ENCODE measurements around the gene CYTH1.

The CYTH1 gene

DNA sequence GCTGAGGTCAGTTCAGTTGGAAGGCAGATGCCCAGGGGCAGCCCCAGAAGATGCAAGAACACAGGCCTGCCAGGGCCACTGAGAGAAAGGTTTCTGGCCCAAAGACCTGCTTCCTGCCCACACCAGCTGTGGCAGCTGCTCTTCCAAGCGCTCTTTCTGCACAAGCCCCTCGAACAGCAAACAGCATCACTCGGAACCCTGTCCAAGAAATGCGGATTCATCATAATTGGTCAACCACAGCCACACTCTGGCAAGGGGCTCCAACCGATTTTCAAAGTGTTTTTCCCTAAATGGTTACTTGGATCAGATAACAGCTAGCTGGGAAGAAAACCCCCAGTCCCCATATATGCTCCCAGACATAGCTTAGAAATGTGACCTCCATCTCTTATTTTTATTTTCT lies 133.8 kb downstream of the CYTH1 start:
- Mint-ChIP-seq H3K36me3 (peaks cover 2% of the 10 kb centered on the region), H3K9me3 (no peaks in the 10 kb centered on the region), H3K27ac (no peak overlapping the region), H3K27me3 (no peaks in the 10 kb centered on the region), H3K4me1 (peaks cover 10% of the 10 kb centered on the region), H3K4me3 (no peak overlapping the region)

DNA sequence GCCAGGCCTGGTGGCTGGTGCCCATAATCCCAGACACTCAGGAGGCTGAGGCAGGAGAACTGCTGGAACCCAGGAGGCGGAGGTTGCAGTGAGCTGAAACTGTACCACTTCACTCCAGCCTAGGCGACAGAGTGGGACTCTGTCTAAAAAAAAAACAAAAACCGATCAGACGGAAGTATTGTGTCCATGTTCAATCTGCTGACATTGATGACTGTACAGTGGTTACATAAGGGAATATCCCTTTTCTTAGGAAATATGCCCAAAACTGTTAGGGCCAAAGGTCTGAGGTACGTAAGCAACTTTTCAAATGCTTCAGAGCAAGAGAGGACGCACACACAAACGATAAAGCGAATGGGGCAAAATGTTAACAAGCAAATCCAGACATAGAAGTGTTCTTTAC lies 135.0 kb downstream of the CYTH1 start:
- Mint-ChIP-seq H3K9me3 (no peaks in the 10 kb centered on the region), H3K36me3 (peaks cover 2% of the 10 kb centered on the region), H3K4me1 (peaks cover 10% of the 10 kb centered on the region), H3K4me3 (no peak overlapping the region), H3K27ac (no peak overlapping the region), H3K27me3 (no peaks in the 10 kb centered on the region)

DNA sequence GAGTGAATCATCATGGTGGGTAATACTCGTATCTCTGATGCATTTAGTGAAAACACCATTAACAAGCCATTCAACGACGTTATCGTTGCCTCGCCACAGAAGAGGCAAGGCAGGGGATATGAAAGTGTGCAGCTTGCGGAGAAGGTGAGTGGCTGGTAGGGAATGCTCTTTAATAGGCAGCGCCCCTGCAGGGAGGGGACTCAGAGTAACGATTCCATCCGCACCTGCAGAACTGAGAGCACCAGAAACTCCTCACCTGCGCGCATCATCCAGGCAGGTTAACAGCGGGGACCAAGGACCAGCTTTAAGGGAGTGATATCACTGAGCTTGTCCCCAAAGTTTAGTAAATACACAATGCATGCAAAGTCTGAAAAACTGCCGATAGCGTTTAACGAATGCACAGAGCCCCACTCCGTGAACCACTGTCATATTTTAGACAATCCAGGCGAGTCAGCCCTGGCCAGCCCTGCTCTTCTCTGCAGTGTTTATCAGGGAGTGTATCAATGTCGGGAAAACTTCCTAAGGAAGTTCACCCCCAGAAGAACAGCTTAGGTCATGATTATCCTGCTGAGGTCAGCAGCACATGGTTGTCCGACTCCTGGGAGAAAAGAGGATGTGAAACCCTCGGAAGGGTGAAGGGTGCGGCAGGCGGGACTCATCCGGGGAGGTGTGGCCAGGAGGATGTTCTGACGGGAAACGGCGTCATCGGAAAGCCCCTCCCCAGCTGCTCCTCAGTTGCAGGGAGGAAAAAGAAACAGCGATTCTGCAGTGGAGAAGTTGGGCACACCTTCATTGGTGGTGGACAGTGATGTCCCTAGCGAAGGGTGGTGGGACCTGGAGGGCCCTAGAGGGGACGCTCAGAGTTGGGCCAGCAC lies 136.4 kb downstream of the CYTH1 start:
- H3K36me3 Mint-ChIP-seq = peaks cover 2% of the 10 kb centered on the region
- H3K9me3 Mint-ChIP-seq = no peaks in the 10 kb centered on the region
- H3K4me1 Mint-ChIP-seq = peaks cover 10% of the 10 kb centered on the region

DNA sequence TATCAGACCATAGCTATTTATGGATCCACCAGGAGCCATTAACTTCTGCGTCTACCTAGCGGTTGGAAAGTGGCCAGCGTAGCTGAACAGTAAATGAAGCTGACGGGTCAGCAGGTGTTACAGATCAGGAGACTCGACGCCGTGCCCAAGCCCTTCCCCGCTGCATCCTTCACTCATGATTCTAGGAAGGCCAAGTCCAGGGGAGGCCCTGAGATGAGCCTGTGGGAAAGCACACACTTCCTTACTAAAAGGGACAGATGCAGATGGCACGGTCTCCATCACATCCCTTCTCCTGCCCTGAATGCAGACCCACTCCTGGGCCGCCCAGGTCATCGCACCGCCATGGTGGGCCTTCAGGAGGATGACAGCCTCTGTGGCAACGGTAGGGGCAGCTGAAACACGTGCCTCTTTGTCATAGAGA lies 137.1 kb downstream of the CYTH1 start:
- peaks cover 10% of the 10 kb centered on the region for H3K4me1 Mint-ChIP-seq

More for the DNA sequence above, 136.4 kb downstream of the CYTH1 start:
- peak overlapping the region; percentile 79 for H3K4me3 Mint-ChIP-seq
- no peaks in the 10 kb centered on the region for H3K27me3 Mint-ChIP-seq
- H3K27ac Mint-ChIP-seq = peak overlapping the region; percentile 85

DNA sequence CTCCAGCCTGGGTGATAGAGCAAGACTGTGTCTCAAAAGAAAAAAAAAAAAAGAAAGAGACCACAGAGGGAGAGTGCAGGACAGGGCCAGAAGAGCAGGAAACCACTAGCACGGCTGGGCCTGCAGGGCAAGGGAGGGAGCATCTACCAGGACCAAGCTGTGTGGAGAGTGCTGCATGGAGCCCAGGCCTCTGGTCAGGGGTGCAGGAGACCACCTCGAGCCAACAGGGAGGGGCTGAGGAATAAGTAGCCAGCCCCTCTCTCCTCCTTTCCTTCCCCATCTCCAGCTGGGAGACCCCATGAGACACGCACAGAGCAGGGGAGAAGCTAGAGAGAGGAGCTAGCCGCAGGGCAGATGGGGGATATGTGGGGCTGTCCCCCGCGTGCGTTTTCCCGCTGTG lies 137.8 kb downstream of the CYTH1 start:
- peaks cover 10% of the 10 kb centered on the region for H3K4me1 Mint-ChIP-seq
- no peaks in the 10 kb centered on the region for H3K27me3 Mint-ChIP-seq
- no peak overlapping the region for H3K4me3 Mint-ChIP-seq
- H3K36me3 Mint-ChIP-seq = peaks cover under 1% of the 10 kb centered on the region
- H3K9me3 Mint-ChIP-seq = no peaks in the 10 kb centered on the region
- H3K27ac Mint-ChIP-seq = no peak overlapping the region

More for the DNA sequence above, 137.1 kb downstream of the CYTH1 start:
- Mint-ChIP-seq H3K36me3 (peaks cover 2% of the 10 kb centered on the region), H3K27ac (no peak overlapping the region), H3K4me3 (no peak overlapping the region), H3K27me3 (no peaks in the 10 kb centered on the region), H3K9me3 (no peaks in the 10 kb centered on the region)

DNA sequence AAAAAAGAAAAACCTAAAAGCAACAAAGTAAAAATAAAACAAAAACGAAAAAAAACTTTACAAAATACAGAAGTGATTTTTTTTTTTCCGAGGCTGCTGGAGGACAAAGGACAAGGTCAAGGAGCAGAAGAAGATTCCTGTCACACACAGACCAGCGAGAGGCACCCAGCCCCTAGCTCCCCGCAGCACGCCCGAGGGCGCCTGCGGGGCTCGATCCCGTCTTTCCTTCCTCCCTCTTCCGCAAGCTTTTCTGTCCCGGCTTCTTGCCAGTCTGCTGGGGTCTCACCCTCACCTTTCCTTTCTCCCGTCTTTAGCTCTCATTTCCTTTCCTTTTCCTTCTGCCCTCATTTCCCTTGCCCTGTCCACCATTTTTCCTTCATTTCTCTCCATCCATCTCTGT lies 138.7 kb downstream of the CYTH1 start:
- no peak overlapping the region for H3K27ac Mint-ChIP-seq
- no peak overlapping the region for H3K4me3 Mint-ChIP-seq
- H3K36me3 Mint-ChIP-seq = no peaks in the 10 kb centered on the region
- H3K9me3 Mint-ChIP-seq = no peaks in the 10 kb centered on the region
- H3K27me3 Mint-ChIP-seq = no peaks in the 10 kb centered on the region
- peaks cover 10% of the 10 kb centered on the region for H3K4me1 Mint-ChIP-seq

DNA sequence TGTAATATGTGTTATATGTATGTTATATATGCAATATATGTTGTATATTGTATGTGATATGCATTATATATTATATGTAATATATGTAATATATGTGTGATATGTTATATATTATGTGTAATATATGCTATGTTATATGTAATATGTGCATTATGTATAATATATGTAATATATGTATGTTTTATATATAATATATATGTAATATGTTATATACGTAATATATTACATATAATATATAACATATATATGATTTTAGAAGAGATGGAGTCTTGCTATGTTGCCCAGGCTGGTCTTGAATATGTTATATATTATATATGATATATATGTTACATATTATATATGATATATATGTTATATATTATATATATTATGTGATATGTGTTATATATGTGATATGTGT lies 139.4 kb downstream of the CYTH1 start:
- no peak overlapping the region for H3K27ac Mint-ChIP-seq
- H3K27me3 Mint-ChIP-seq = no peaks in the 10 kb centered on the region
- no peaks in the 10 kb centered on the region for H3K36me3 Mint-ChIP-seq
- no peaks in the 10 kb centered on the region for H3K9me3 Mint-ChIP-seq
- H3K4me1 Mint-ChIP-seq = peaks cover 10% of the 10 kb centered on the region
- no peak overlapping the region for H3K4me3 Mint-ChIP-seq

DNA sequence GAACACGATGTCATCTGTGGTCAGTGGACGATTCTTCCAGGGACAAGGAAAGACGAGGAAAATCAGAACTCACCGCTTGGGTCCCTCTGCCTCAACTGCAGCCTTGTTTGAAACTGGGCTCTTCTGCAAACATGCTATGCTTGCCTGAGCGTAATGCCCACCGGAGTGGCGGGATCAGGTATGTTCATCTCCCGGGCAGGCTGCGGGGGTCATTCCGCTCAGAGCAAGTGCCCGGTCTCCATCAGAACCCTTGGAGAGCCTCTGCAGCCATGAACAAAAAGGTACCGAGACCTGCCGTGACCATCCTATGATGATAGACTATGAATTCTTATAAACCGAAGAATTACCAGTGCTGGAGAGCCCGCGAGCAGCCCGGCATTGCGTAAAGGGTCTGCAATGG lies 140.4 kb downstream of the CYTH1 start:
- Mint-ChIP-seq H3K4me1 (peaks cover 10% of the 10 kb centered on the region), H3K36me3 (no peaks in the 10 kb centered on the region), H3K27me3 (no peaks in the 10 kb centered on the region), H3K4me3 (no peak overlapping the region), H3K9me3 (no peaks in the 10 kb centered on the region), H3K27ac (peak overlapping the region; percentile 23)

DNA sequence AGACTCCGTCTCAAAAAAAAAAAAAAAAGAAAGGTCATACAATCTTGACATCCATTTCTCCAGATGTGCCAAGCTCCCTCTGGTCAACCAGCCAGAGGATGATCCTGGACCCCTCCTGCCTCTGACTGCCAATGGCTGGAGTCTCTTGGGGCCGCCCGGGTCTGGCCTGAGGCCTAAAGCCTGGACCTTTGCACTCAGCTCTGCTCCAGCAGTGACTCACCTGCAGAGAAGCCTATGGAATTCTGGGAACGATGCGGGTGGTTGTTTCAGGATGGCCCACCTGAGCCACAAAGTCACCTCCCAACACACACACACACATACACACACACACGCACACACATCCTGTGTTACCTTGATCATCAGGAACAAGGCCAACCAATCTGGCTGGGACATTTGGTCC lies 140.8 kb downstream of the CYTH1 start:
- Mint-ChIP-seq H3K27me3 (no peaks in the 10 kb centered on the region), H3K4me3 (no peak overlapping the region), H3K27ac (peak overlapping the region; percentile 23), H3K9me3 (no peaks in the 10 kb centered on the region), H3K36me3 (no peaks in the 10 kb centered on the region), H3K4me1 (peaks cover 10% of the 10 kb centered on the region)

DNA sequence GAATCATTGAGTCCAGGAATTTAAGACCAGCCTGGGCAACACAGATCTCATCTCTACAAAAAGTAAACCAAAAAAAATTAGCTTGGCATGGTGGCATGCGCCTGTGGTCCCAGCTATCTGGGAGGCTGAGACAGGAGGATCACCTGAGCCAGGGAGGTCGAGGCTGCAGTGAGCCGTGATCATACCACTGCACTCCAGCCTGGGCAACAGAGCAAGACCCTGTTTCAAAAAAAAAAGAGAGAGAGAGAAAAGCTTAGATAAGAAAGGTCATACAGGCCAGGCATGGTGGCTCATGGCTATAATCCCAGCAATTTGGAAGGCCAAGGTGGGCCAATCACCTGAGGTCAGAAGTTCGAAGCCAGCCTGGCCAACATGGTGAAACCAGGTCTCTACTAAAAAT lies 141.4 kb downstream of the CYTH1 start:
- no peak overlapping the region for H3K4me3 Mint-ChIP-seq
- no peak overlapping the region for H3K27ac Mint-ChIP-seq
- H3K27me3 Mint-ChIP-seq = no peaks in the 10 kb centered on the region
- H3K9me3 Mint-ChIP-seq = no peaks in the 10 kb centered on the region
- no peaks in the 10 kb centered on the region for H3K36me3 Mint-ChIP-seq
- peaks cover 5% of the 10 kb centered on the region for H3K4me1 Mint-ChIP-seq

DNA sequence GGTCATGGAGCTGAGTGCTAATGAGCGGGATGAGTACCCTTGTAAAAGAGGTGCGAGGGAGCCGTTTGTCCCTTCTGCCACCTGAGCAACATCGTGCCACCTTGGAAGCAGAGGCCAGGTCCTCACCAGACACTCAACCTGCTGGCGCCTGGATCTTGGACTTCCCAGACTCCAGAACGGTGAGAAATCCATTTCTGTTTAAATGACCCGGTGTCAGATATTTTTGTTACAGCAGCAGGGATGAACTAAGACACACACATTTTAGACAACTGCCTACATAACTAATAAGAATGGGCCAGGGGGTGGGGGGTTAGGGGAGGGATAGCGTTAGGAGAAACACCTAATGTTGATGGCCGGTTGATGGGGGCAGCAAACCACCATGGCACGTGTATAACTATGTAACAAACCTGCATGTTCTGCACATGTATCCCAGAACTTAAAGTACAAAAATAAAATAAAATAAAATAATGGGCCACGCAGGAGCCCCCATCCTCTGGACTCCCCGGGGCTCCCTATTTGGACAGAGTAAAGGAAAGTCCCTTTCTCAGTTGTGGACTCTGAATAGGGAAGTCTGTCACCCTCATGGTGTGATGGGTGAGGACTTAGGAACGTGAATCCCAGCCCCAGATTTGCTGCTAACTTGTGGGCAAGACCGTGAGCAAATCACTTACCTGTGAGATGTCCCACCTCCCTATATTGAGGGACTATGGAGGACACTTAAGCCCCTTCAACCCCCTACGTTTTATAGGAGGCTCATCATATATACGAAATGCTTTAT lies 144.2 kb downstream of the CYTH1 start:
- no peak overlapping the region for H3K4me3 Mint-ChIP-seq
- no peaks in the 10 kb centered on the region for H3K9me3 Mint-ChIP-seq
- no peaks in the 10 kb centered on the region for H3K27me3 Mint-ChIP-seq
- H3K27ac Mint-ChIP-seq = no peak overlapping the region
- no peaks in the 10 kb centered on the region for H3K4me1 Mint-ChIP-seq
- no peaks in the 10 kb centered on the region for H3K36me3 Mint-ChIP-seq

DNA sequence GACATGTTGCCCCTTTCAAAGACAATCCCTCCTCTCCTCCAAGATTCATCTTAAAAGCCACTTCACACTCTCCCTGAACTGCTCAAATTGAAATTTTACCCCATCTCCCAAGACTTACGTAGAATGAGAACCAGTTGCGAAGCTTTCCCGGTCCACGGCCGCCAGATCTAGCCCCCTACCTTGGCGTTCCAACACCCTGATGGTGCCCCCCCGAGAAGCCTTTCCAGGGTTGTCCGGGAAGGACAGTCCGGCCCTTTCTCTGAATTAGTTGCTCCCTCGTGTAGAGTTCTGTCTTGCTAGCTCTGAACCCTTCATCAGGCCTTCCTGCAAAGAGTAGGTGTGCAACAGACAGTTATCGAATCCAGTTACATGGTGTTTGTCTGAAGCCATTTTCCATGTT lies 144.9 kb downstream of the CYTH1 start:
- Mint-ChIP-seq H3K27me3 (no peaks in the 10 kb centered on the region), H3K36me3 (no peaks in the 10 kb centered on the region), H3K9me3 (no peaks in the 10 kb centered on the region), H3K4me1 (no peaks in the 10 kb centered on the region), H3K4me3 (no peak overlapping the region), H3K27ac (no peak overlapping the region)

DNA sequence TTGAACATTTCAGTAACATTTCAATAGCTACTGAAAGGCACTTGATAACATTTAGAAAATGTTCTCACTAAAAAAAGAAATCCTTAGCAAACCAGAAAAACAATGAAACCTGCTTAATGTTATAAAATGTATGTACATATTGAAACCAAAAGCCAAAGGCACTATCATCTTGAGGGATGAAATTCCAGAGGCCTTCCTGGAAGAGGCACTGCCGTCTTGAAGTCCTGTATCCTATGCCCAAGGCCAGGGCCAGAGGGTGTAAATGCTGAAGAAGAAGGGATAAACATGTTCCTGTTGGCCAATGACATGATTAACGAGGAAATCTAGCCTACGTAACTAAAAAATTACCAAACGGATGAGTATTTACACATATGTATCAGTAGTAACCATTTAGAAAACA lies 147.9 kb downstream of the CYTH1 start:
- H3K27ac Mint-ChIP-seq = no peak overlapping the region
- peaks cover 13% of the 10 kb centered on the region for H3K4me1 Mint-ChIP-seq
- no peak overlapping the region for H3K4me3 Mint-ChIP-seq
- H3K27me3 Mint-ChIP-seq = no peaks in the 10 kb centered on the region
- H3K9me3 Mint-ChIP-seq = no peaks in the 10 kb centered on the region
- no peaks in the 10 kb centered on the region for H3K36me3 Mint-ChIP-seq

DNA sequence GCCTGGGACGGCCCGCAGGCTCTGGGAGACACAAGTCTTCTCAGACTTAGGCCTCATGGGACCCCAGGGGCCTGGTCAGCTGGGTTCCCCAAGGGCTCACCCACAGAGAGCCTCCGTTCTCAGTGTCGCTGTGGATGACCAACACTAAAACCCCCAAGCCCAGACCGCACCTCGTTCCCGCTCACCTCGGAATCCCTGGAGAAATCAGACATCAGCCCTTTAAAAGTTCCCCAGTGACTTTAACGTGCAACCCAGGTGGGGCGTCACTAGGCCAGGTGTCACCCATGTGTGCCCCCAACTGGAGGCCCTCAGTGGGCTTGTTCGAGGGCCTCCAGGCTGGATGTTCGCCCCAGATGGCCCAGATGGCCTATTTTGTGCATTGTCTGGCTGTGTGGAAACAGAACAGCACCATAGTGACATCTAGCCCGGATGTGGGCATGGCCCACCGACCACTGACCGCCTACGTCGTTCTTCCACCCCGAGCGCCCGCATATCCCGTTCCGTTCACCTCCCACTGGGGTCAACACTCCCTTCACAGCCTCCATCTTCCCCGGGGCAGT lies 152.6 kb downstream of the CYTH1 start:
- no peaks in the 10 kb centered on the region for H3K9me3 Mint-ChIP-seq
- no peak overlapping the region for H3K27ac Mint-ChIP-seq
- no peaks in the 10 kb centered on the region for H3K36me3 Mint-ChIP-seq
- H3K4me3 Mint-ChIP-seq = no peak overlapping the region
- no peaks in the 10 kb centered on the region for H3K27me3 Mint-ChIP-seq
- peaks cover 13% of the 10 kb centered on the region for H3K4me1 Mint-ChIP-seq

DNA sequence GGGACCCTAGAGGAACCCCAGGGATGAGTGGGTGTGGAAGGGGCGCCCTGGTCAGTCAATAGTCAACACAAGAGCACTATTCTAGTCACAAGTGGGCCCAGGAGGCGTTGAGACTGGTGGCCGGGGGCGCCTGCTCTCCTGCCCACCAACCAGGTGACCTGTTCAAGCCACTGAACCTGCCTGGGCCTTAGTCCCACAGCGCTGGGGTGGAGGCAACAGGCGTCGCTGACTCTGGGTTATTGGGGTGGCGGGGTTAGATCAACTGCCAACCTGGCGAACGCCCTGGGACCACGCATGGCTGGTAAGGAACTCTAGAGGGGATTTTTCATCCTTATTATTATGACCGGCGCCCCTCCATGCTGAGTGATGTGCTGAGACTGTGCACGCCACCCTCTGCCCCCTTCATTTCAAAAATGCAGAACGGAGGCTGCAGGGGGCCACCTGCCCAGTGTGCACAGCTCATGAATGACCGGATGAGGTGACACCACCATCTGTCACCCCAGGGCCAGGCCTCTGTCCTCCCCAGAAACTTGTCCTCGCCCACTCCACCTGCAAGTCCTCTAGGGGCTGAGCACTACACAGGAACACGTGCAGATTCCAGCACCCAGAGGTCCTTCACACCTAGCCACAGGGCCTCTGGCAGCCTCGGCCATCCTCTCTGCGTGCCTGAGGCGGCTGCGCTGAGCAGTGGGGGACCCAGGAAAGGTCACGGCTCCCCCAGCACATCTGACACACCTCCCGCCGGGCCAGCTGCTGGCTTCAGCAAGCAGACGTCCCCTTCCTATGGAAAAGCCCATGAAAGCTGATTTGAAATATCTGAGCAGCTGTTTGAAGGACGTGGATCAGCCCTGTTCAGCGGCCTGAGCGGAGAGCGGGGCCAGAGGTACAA lies 153.3 kb downstream of the CYTH1 start:
- no peaks in the 10 kb centered on the region for H3K36me3 Mint-ChIP-seq
- H3K4me3 Mint-ChIP-seq = no peak overlapping the region
- H3K9me3 Mint-ChIP-seq = no peaks in the 10 kb centered on the region
- peaks cover 13% of the 10 kb centered on the region for H3K4me1 Mint-ChIP-seq
- no peaks in the 10 kb centered on the region for H3K27me3 Mint-ChIP-seq
- H3K27ac Mint-ChIP-seq = no peak overlapping the region
